ENCODE data around the gene SLC38A8.

SLC38A8 gene

GRCh38 chr16:84081446-84081989 lies 38.9 kb upstream of the SLC38A8 start:
- Histone ChIP-seq H3K36me3 (ENCODE audit: control insufficient read depth, insufficient read depth, low read length) (peaks cover 36% of the 10 kb centered on the region), H3K27ac (ENCODE audit: low read depth, low read length) (no peak overlapping the region), H3K4me1 (ENCODE audit: control insufficient read depth, insufficient read depth, low read length) (no peaks in the 10 kb centered on the region), H3K9ac (ENCODE audit: low read length) (no peak overlapping the region), H3K4me3 (ENCODE audit: low read length) (no peak overlapping the region), H3K27me3 (ENCODE audit: control insufficient read depth, insufficient read depth, low read length) (no peaks in the 10 kb centered on the region)

- Histone ChIP-seq H3K4me1 (ENCODE audit: control insufficient read depth, insufficient read depth, low read length) (no peaks in the 10 kb centered on the region), H3K9ac (ENCODE audit: low read length) (no peak overlapping the region), H3K27ac (ENCODE audit: low read depth, low read length) (no peak overlapping the region), H3K4me3 (ENCODE audit: low read length) (no peak overlapping the region), H3K27me3 (ENCODE audit: control insufficient read depth, insufficient read depth, low read length) (no peaks in the 10 kb centered on the region), H3K36me3 (ENCODE audit: control insufficient read depth, insufficient read depth, low read length) (peaks cover 29% of the 10 kb centered on the region)
Observed at GRCh38 chr16:84080813-84081212, 38.2 kb upstream of the SLC38A8 start.

- Histone ChIP-seq H3K36me3 (ENCODE audit: control insufficient read depth, insufficient read depth, low read length) (peaks cover 29% of the 10 kb centered on the region), H3K4me3 (ENCODE audit: low read length) (no peak overlapping the region), H3K9ac (ENCODE audit: low read length) (no peak overlapping the region), H3K27me3 (ENCODE audit: control insufficient read depth, insufficient read depth, low read length) (no peaks in the 10 kb centered on the region), H3K4me1 (ENCODE audit: control insufficient read depth, insufficient read depth, low read length) (no peaks in the 10 kb centered on the region), H3K27ac (ENCODE audit: low read depth, low read length) (no peak overlapping the region)
Observed at GRCh38 chr16:84080378-84080777, 37.8 kb upstream of the SLC38A8 start.

GRCh38 chr16:84079664-84080063 lies 37.1 kb upstream of the SLC38A8 start:
- Histone ChIP-seq H3K27ac (ENCODE audit: low read depth, low read length) (no peak overlapping the region), H3K9ac (ENCODE audit: low read length) (no peak overlapping the region), H3K27me3 (ENCODE audit: control insufficient read depth, insufficient read depth, low read length) (no peaks in the 10 kb centered on the region), H3K4me1 (ENCODE audit: control insufficient read depth, insufficient read depth, low read length) (no peaks in the 10 kb centered on the region), H3K36me3 (ENCODE audit: control insufficient read depth, insufficient read depth, low read length) (peaks cover 36% of the 10 kb centered on the region), H3K4me3 (ENCODE audit: low read length) (no peak overlapping the region)

- no peak overlapping the region for H3K27ac ChIP-seq (ENCODE audit: low read depth, low read length)
- no peaks in the 10 kb centered on the region for H3K27me3 ChIP-seq (ENCODE audit: control insufficient read depth, insufficient read depth, low read length)
- no peaks in the 10 kb centered on the region for H3K4me1 ChIP-seq (ENCODE audit: control insufficient read depth, insufficient read depth, low read length)
- H3K9ac ChIP-seq (ENCODE audit: low read length), result no peak overlapping the region
- no peak overlapping the region for H3K4me3 ChIP-seq (ENCODE audit: low read length)
- H3K36me3 ChIP-seq (ENCODE audit: control insufficient read depth, insufficient read depth, low read length), result peaks cover 36% of the 10 kb centered on the region
Observed at GRCh38 chr16:84075376-84075775, 32.8 kb upstream of the SLC38A8 start.

GRCh38 chr16:84074721-84075120 lies 32.1 kb upstream of the SLC38A8 start:
- Histone ChIP-seq H3K27ac (ENCODE audit: low read depth, low read length) (no peak overlapping the region), H3K4me3 (ENCODE audit: low read length) (no peak overlapping the region), H3K27me3 (ENCODE audit: control insufficient read depth, insufficient read depth, low read length) (no peaks in the 10 kb centered on the region), H3K9ac (ENCODE audit: low read length) (no peak overlapping the region), H3K4me1 (ENCODE audit: control insufficient read depth, insufficient read depth, low read length) (no peaks in the 10 kb centered on the region), H3K36me3 (ENCODE audit: control insufficient read depth, insufficient read depth, low read length) (peaks cover 34% of the 10 kb centered on the region)

GRCh38 chr16:84072014-84072413 lies 29.4 kb upstream of the SLC38A8 start:
- no peak overlapping the region for H3K4me3 ChIP-seq (ENCODE audit: low read length)
- no peak overlapping the region for H3K27ac ChIP-seq (ENCODE audit: low read depth, low read length)

GRCh38 chr16:84071121-84071520 lies 28.5 kb upstream of the SLC38A8 start:
- H3K4me1 ChIP-seq (ENCODE audit: control insufficient read depth, insufficient read depth, low read length), result no peaks in the 10 kb centered on the region
- H3K9ac ChIP-seq (ENCODE audit: low read length), result no peak overlapping the region
- no peak overlapping the region for H3K27ac ChIP-seq (ENCODE audit: low read depth, low read length)
- no peak overlapping the region for H3K4me3 ChIP-seq (ENCODE audit: low read length)
- no peaks in the 10 kb centered on the region for H3K27me3 ChIP-seq (ENCODE audit: control insufficient read depth, insufficient read depth, low read length)
- peaks cover 50% of the 10 kb centered on the region for H3K36me3 ChIP-seq (ENCODE audit: control insufficient read depth, insufficient read depth, low read length)

More at GRCh38 chr16:84072014-84072413, 29.4 kb upstream of the SLC38A8 start:
- Histone ChIP-seq H3K36me3 (ENCODE audit: control insufficient read depth, insufficient read depth, low read length) (peaks cover 45% of the 10 kb centered on the region), H3K9ac (ENCODE audit: low read length) (no peak overlapping the region), H3K4me1 (ENCODE audit: control insufficient read depth, insufficient read depth, low read length) (no peaks in the 10 kb centered on the region), H3K27me3 (ENCODE audit: control insufficient read depth, insufficient read depth, low read length) (no peaks in the 10 kb centered on the region)

- H3K9ac ChIP-seq (ENCODE audit: low read length), result no peak overlapping the region
- H3K4me3 ChIP-seq (ENCODE audit: low read length), result no peak overlapping the region
- H3K27ac ChIP-seq (ENCODE audit: low read depth, low read length), result no peak overlapping the region
- no peaks in the 10 kb centered on the region for H3K4me1 ChIP-seq (ENCODE audit: control insufficient read depth, insufficient read depth, low read length)
- H3K36me3 ChIP-seq (ENCODE audit: control insufficient read depth, insufficient read depth, low read length), result peaks cover 42% of the 10 kb centered on the region
- no peaks in the 10 kb centered on the region for H3K27me3 ChIP-seq (ENCODE audit: control insufficient read depth, insufficient read depth, low read length)
Observed at GRCh38 chr16:84069540-84069939, 26.9 kb upstream of the SLC38A8 start.

- H3K36me3 ChIP-seq (ENCODE audit: control insufficient read depth, insufficient read depth, low read length), result peaks cover 38% of the 10 kb centered on the region
- H3K9ac ChIP-seq (ENCODE audit: low read length), result no peak overlapping the region
- H3K4me3 ChIP-seq (ENCODE audit: low read length), result no peak overlapping the region
- no peaks in the 10 kb centered on the region for H3K4me1 ChIP-seq (ENCODE audit: control insufficient read depth, insufficient read depth, low read length)
- no peaks in the 10 kb centered on the region for H3K27me3 ChIP-seq (ENCODE audit: control insufficient read depth, insufficient read depth, low read length)
- H3K27ac ChIP-seq (ENCODE audit: low read depth, low read length), result no peak overlapping the region
Observed at GRCh38 chr16:84068783-84069462, 26.3 kb upstream of the SLC38A8 start.

GRCh38 chr16:84068041-84068440 lies 25.4 kb upstream of the SLC38A8 start:
- no peak overlapping the region for H3K9ac ChIP-seq (ENCODE audit: low read length)
- no peaks in the 10 kb centered on the region for H3K27me3 ChIP-seq (ENCODE audit: control insufficient read depth, insufficient read depth, low read length)
- peaks cover 38% of the 10 kb centered on the region for H3K36me3 ChIP-seq (ENCODE audit: control insufficient read depth, insufficient read depth, low read length)

GRCh38 chr16:84067640-84068039 lies 25.0 kb upstream of the SLC38A8 start:
- Histone ChIP-seq H3K36me3 (ENCODE audit: control insufficient read depth, insufficient read depth, low read length) (peaks cover 38% of the 10 kb centered on the region), H3K27me3 (ENCODE audit: control insufficient read depth, insufficient read depth, low read length) (no peaks in the 10 kb centered on the region), H3K4me3 (ENCODE audit: low read length) (no peak overlapping the region), H3K4me1 (ENCODE audit: control insufficient read depth, insufficient read depth, low read length) (no peaks in the 10 kb centered on the region), H3K9ac (ENCODE audit: low read length) (no peak overlapping the region), H3K27ac (ENCODE audit: low read depth, low read length) (no peak overlapping the region)

More at GRCh38 chr16:84068041-84068440, 25.4 kb upstream of the SLC38A8 start:
- Histone ChIP-seq H3K4me3 (ENCODE audit: low read length) (no peak overlapping the region), H3K27ac (ENCODE audit: low read depth, low read length) (no peak overlapping the region), H3K4me1 (ENCODE audit: control insufficient read depth, insufficient read depth, low read length) (no peaks in the 10 kb centered on the region)

- H3K27me3 ChIP-seq (ENCODE audit: control insufficient read depth, insufficient read depth, low read length), result no peaks in the 10 kb centered on the region
- H3K4me3 ChIP-seq (ENCODE audit: low read length), result no peak overlapping the region
- H3K4me1 ChIP-seq (ENCODE audit: control insufficient read depth, insufficient read depth, low read length), result no peaks in the 10 kb centered on the region
- peaks cover 36% of the 10 kb centered on the region for H3K36me3 ChIP-seq (ENCODE audit: control insufficient read depth, insufficient read depth, low read length)
- H3K9ac ChIP-seq (ENCODE audit: low read length), result no peak overlapping the region
- H3K27ac ChIP-seq (ENCODE audit: low read depth, low read length), result no peak overlapping the region
Observed at GRCh38 chr16:84065536-84066132, 23.0 kb upstream of the SLC38A8 start.
